CD14-positive monocyte (primary cell): Measurements from ENCODE around the gene ADGRG1. TPM values are rescaled to one million over a fixed set of nuclear protein-coding genes. Genes with fewer than 3 reads are reported as not detected.

Experiments
- DNase-seq, 3 donors: peaks; one replicate each; pipeline ENCODE4 v3.0.0-alpha.2; 2011 to 2022
- H2AFZ ChIP-seq: 2 replicates; pipeline ENCODE4 v1.6.0; 2012; ENCODE audit warnings: mild to moderate bottlenecking, low read depth, low read length, inconsistent platforms; ENCODE audit not compliant: insufficient read depth, poor library complexity, severe bottlenecking
- H3K27ac ChIP-seq, 2 donors: 1 replicate in 1 of 2; 2 replicates in 1 of 2; pipeline ENCODE4 v1.5.1; 2012 to 2013; ENCODE audit warnings: low read length in 2 of 2, control low read depth in 1 of 2, inconsistent platforms in 1 of 2, low read depth in 1 of 2, mild to moderate bottlenecking in 1 of 2
- H3K27me3 ChIP-seq, 2 donors: one replicate each; pipeline versions ENCODE4 v1.6.0 to v1.6.1; 2011 to 2013; ENCODE audit warnings: low read length in 2 of 2; ENCODE audit not compliant: control insufficient read depth in 2 of 2, insufficient read depth in 2 of 2
- H3K36me3 ChIP-seq, 2 donors: replicated peaks in 1 of 2; 1 replicate in 1 of 2; 2 replicates in 1 of 2; pipeline versions ENCODE4 v1.5.1 to v1.6.1; 2012 to 2013; ENCODE audit warnings: low read length in 2 of 2, control low read depth in 1 of 2, inconsistent platforms in 1 of 2, mild to moderate bottlenecking in 1 of 2; ENCODE audit not compliant: insufficient read depth in 2 of 2, control insufficient read depth in 1 of 2
- H3K4me1 ChIP-seq, 2 donors: 1 replicate in 1 of 2; 2 replicates in 1 of 2; pipeline versions ENCODE4 v1.5.1 to v1.6.1; 2012 to 2013; ENCODE audit warnings: low read length in 2 of 2, control low read depth in 1 of 2, inconsistent platforms in 1 of 2, mild to moderate bottlenecking in 1 of 2, moderate library complexity in 1 of 2; ENCODE audit not compliant: insufficient read depth in 2 of 2, control insufficient read depth in 1 of 2
- H3K4me2 ChIP-seq: replicated peaks from 2 replicates; pipeline ENCODE3; 2012; ENCODE audit warnings: low read length, moderate library complexity, mild to moderate bottlenecking; ENCODE audit not compliant: poor library complexity, severe bottlenecking; ENCODE audit errors: extremely low read depth
- H3K4me3 ChIP-seq, 3 experiments: fragments of 200-600 bp in 1 of 3; sonication (generic) in 1 of 3; replicated peaks in 1 of 3; 1 replicate in 2 of 3; 2 replicates in 1 of 3; pipeline ENCODE4 v1.5.1; 2011 to 2013; ENCODE audit warnings: low read length in 3 of 3, mild to moderate bottlenecking in 3 of 3, control low read depth in 2 of 3, low read depth in 2 of 3, inconsistent platforms in 1 of 3, moderate library complexity in 1 of 3
- H3K79me2 ChIP-seq: 2 replicates; pipeline ENCODE4 v1.6.0; 2012; ENCODE audit warnings: mild to moderate bottlenecking, control low read depth, inconsistent platforms, low read length, moderate library complexity; ENCODE audit not compliant: insufficient read depth
- H3K9ac ChIP-seq: 2 replicates; pipeline ENCODE4 v1.6.0; 2017; ENCODE audit warnings: low read length, mild to moderate bottlenecking; ENCODE audit not compliant: insufficient read depth, poor library complexity, severe bottlenecking
- H3K9me3 ChIP-seq, 2 donors: replicated peaks in 1 of 2; 1 replicate in 1 of 2; 2 replicates in 1 of 2; pipeline versions ENCODE4 v1.5.1 to v1.6.1; 2012 to 2013; ENCODE audit warnings: low read length in 2 of 2, control low read depth in 1 of 2; ENCODE audit not compliant: control insufficient read depth in 1 of 2, insufficient read depth in 1 of 2
- H4K20me1 ChIP-seq: 2 replicates; pipeline ENCODE4 v1.6.0; 2012; ENCODE audit warnings: mild to moderate bottlenecking, low read length, control low read depth, moderate library complexity; ENCODE audit not compliant: insufficient read depth
- H3K27ac Mint-ChIP-seq, 7 donors: one replicate each; pipeline ENCODE4 v1.8.0; 2020; ENCODE audit warnings: mild to moderate bottlenecking in 7 of 7, mixed read lengths in 7 of 7, moderate library complexity in 6 of 7, inconsistent platforms in 2 of 7
- H3K27me3 Mint-ChIP-seq, 3 donors: one replicate each; pipeline ENCODE4 v1.8.0; 2021 to 2022; ENCODE audit warnings: low read depth in 3 of 3, mild to moderate bottlenecking in 3 of 3, mixed read lengths in 3 of 3, moderate library complexity in 3 of 3, inconsistent platforms in 1 of 3
- H3K36me3 Mint-ChIP-seq, 2 donors: one replicate each; pipeline ENCODE4 v1.8.0; 2020; ENCODE audit warnings: mixed read lengths in 2 of 2, inconsistent platforms in 1 of 2, mild to moderate bottlenecking in 1 of 2
- H3K4me1 Mint-ChIP-seq: one replicate; pipeline ENCODE4 v1.8.0; 2020; ENCODE audit warnings: mild to moderate bottlenecking, mixed read lengths
- H3K4me3 Mint-ChIP-seq, 2 donors: one replicate each; pipeline ENCODE4 v1.8.0; 2020; ENCODE audit warnings: mild to moderate bottlenecking in 2 of 2, mixed read lengths in 2 of 2, moderate library complexity in 1 of 2
- H3K9me3 Mint-ChIP-seq, 7 donors: one replicate each; pipeline ENCODE4 v1.8.0; 2020 to 2022; ENCODE audit warnings: mixed read lengths in 7 of 7, mild to moderate bottlenecking in 6 of 7, moderate library complexity in 6 of 7, inconsistent platforms in 2 of 7
- WGBS: methylation state at CpG from one replicate; pipeline ENCODE4 v1.1.5; 2013; ENCODE audit warnings: missing lambda C conversion rate; ENCODE audit not compliant: insufficient coverage; 5-methylcytosine and 5-hydroxymethylcytosine counted together
- intact Hi-C, 2 donors: fragments of 100-400 bp; cut with micrococcal nuclease; formaldehyde crosslinking; loops; one replicate each; pipeline versions ENCODE4 v1.15.0 to v1.15.1; 2023
- polyA plus RNA-seq, 3 donors: library from polyadenylated mRNA; depleted of rRNA in 1 of 3; unstranded in 2 of 3; stranded (reverse) in 1 of 3; fragments of 300-500 nt in 2 of 3; fragments of >200 nt in 1 of 3; fragmentation: Illumina TruSeq in 2 of 3; gene quantifications; 1 replicate in 2 of 3; 2 replicates in 1 of 3; pipeline ENCODE4 v1.2.3, GENCODE V29; 2012 to 2021
- TF ChIP-seq, protein P1 (sequence below): fragments of 200-600 bp; IDR thresholded peaks from one replicate; pipeline ENCODE4 v1.8.0; 2022; ENCODE audit warnings: antibody characterized with exemption, mild to moderate bottlenecking

Gene ADGRG1
- polyA plus RNA-seq, 3 donors, result 0.07 to 0.39 (median 0.08) TPM

DNA sequence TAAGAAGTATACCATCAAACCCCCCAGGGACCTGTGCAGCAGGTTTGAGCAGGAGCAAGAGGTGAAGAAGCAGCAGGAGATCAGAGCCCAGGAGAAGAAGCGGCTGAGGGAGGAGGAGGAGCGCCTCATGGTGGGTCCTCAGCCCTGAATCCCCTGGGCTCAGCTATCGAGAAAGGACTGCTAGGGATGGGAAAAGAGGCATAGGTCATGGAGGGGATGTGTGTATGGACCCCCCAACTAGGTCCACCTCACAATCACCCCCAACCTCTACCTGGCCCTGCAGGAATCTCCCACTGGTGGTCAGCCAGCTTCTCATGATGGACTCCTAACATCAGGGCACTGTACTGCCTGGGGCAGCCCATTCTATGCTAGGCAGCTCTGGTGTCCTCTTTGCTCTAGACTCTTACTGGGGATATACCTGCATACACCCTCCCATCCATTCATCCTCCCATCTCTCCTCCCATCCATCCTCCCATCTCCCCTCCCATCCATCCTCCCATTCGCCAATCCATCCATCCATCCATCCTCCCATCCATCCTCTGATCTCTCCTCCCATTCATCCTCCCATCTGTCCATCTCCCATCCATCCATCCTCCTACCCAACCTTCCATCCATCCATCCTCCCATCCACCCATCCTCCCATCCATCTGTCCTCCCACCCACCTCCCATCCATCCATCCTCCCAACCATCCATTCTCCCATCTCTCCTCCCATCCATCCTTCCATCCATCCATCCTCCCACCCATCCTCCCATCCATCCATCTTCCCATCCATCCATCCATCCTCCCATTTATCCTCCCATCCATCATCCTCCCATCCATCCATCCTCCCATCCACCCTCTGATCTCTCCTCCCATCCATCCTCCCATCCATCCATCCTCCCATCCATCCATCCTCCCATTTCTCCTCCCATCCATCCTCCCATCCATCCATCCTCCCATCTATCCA lies 76.7 kb downstream of the ADGRG1 start:
- Histone ChIP-seq H3K9me3 (no peaks in the 10 kb centered on the region), H3K79me2 (no peaks in the 10 kb centered on the region), H3K4me1 (no peaks in the 10 kb centered on the region), H3K4me2 (no peak overlapping the region), H3K36me3 (no peaks in the 10 kb centered on the region), H3K27ac (no peak overlapping the region), H3K27me3 (no peaks in the 10 kb centered on the region), H3K9ac (no peak overlapping the region), H3K4me3 (no peak overlapping the region), H2AFZ (no peak overlapping the region), H4K20me1 (no peaks in the 10 kb centered on the region)
- no peak for DNase-seq
- TF ChIP-seq, protein P1, sequence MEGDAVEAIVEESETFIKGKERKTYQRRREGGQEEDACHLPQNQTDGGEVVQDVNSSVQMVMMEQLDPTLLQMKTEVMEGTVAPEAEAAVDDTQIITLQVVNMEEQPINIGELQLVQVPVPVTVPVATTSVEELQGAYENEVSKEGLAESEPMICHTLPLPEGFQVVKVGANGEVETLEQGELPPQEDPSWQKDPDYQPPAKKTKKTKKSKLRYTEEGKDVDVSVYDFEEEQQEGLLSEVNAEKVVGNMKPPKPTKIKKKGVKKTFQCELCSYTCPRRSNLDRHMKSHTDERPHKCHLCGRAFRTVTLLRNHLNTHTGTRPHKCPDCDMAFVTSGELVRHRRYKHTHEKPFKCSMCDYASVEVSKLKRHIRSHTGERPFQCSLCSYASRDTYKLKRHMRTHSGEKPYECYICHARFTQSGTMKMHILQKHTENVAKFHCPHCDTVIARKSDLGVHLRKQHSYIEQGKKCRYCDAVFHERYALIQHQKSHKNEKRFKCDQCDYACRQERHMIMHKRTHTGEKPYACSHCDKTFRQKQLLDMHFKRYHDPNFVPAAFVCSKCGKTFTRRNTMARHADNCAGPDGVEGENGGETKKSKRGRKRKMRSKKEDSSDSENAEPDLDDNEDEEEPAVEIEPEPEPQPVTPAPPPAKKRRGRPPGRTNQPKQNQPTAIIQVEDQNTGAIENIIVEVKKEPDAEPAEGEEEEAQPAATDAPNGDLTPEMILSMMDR, result no peak
- no peaks in the 10 kb centered on the region for H3K4me1 Mint-ChIP-seq
- H3K36me3 Mint-ChIP-seq, result no peaks in the 10 kb centered on the region
- H3K4me3 Mint-ChIP-seq, result no peak overlapping the region
- H3K27ac Mint-ChIP-seq, result no peak overlapping the region
- WGBS, result 82% methylated on average over 1 of the region's 4 CpGs
- H3K27me3 Mint-ChIP-seq, result peaks cover 0 to 2% (median 0%) of the 10 kb centered on the region in 3 donors
- H3K9me3 Mint-ChIP-seq, result peaks cover 0 to 4% (median 0%) of the 10 kb centered on the region in 7 donors
- intact Hi-C loops, result no loop called here

DNA sequence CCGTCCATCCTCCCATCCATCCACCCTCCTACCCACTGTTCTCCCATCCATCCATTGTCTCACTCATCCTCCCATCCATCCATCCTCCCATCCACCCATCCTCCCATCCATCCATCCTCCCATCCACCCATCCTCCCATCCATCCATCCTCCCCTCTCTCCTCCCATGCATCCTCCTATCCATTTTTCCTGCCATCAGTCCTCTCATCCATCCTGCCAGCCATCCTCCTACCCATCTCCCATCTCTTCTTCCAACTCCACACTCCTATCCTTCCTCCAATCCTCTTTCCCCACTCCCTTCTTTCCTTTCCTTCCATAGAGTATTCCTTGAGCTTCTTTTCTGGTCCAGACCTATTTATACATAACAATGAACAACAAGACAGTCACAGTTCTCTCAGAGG lies 78.3 kb downstream of the ADGRG1 start:
- Histone ChIP-seq H3K79me2 (no peaks in the 10 kb centered on the region), H3K9me3 (no peaks in the 10 kb centered on the region), H3K4me3 (no peak overlapping the region), H3K27ac (no peak overlapping the region), H3K4me1 (no peaks in the 10 kb centered on the region), H3K4me2 (no peak overlapping the region), H3K9ac (no peak overlapping the region), H4K20me1 (no peaks in the 10 kb centered on the region), H2AFZ (no peak overlapping the region), H3K27me3 (no peaks in the 10 kb centered on the region), H3K36me3 (no peaks in the 10 kb centered on the region)
- Mint-ChIP-seq H3K9me3 (peaks cover 0 to 4% (median 0%) of the 10 kb centered on the region in 7 donors), H3K4me3 (no peak overlapping the region), H3K27me3 (peaks cover 0 to 2% (median 0%) of the 10 kb centered on the region in 3 donors), H3K4me1 (no peaks in the 10 kb centered on the region), H3K36me3 (no peaks in the 10 kb centered on the region), H3K27ac (no peak overlapping the region)
- no peak for DNase-seq
- 100% methylated on average over 1 of the region's 1 CpG for WGBS
- intact Hi-C loops, result no loop called here
- TF ChIP-seq, protein P1, result no peak
